Lower leg skin (tissue), 3 donors: ENCODE results near the gene ZNF430.
"Not testable (repeated sequence)": the region's sequence is repeated elsewhere in the genome, so short reads cannot be mapped to it uniquely, and the experiment has no call there.

ENCODE experiments used
- POLR2A ChIP-seq, 2 donors: fragments of 450-650 bp; IDR thresholded peaks; one replicate each; pipeline ENCODE4 v1.6.1; 2016 to 2017; ENCODE audit warnings: antibody characterized with exemption in 2 of 2, mild to moderate bottlenecking in 1 of 2, moderate library complexity in 1 of 2
- TF ChIP-seq, protein P1 (sequence below), 3 donors: fragments of 450-650 bp; IDR thresholded peaks; one replicate each; pipeline ENCODE4 v1.5.1; 2016; ENCODE audit warnings: antibody characterized with exemption in 3 of 3, mild to moderate bottlenecking in 3 of 3, moderate library complexity in 2 of 3

DNA sequence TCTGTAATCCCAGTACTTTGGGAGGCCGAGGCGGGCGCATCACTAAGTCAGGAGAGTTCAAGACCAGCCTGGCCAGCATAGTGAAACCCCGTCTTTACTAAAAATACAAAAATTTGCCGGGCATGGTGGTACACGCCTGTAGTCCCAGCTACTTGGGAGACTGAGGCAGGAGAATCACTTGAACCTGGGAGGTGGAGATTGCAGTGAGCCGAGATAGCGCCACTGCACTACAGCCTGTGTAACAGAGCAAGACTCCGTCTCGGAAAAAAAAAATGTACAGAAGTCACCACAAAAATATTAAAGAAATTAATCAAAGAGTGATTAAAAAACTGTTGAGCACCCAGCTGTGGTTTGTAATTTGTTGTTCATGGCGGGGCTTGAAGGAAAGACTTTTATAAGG lies 781 bp downstream of the ZNF430 start:
- TF ChIP-seq POLR2A (IDR thresholded peaks at IDR 0.05), result not testable (repeated sequence)
- TF ChIP-seq, protein P1, sequence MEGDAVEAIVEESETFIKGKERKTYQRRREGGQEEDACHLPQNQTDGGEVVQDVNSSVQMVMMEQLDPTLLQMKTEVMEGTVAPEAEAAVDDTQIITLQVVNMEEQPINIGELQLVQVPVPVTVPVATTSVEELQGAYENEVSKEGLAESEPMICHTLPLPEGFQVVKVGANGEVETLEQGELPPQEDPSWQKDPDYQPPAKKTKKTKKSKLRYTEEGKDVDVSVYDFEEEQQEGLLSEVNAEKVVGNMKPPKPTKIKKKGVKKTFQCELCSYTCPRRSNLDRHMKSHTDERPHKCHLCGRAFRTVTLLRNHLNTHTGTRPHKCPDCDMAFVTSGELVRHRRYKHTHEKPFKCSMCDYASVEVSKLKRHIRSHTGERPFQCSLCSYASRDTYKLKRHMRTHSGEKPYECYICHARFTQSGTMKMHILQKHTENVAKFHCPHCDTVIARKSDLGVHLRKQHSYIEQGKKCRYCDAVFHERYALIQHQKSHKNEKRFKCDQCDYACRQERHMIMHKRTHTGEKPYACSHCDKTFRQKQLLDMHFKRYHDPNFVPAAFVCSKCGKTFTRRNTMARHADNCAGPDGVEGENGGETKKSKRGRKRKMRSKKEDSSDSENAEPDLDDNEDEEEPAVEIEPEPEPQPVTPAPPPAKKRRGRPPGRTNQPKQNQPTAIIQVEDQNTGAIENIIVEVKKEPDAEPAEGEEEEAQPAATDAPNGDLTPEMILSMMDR (IDR thresholded peaks at IDR 0.05), result not testable (repeated sequence)
